H9 (cell line): ENCODE results near the gene PAPLN. TPM values are rescaled to one million over a fixed set of nuclear protein-coding genes. Genes with fewer than 3 reads are reported as not detected.

ENCODE experiments used
- DNase-seq: peaks from one replicate; pipeline ENCODE4 v3.0.0-alpha.2; 2017
- H2AFZ ChIP-seq: one replicate; pipeline ENCODE4 v1.6.1; 2013; ENCODE audit warnings: mild to moderate bottlenecking, low read length, control low read depth, moderate library complexity
- H2AK5ac ChIP-seq: 2 replicates; pipeline ENCODE4 v1.6.1; 2013; ENCODE audit warnings: low read length, control low read depth, mixed read lengths; ENCODE audit not compliant: insufficient read length
- H2BK120ac ChIP-seq: one replicate; pipeline ENCODE4 v1.6.1; 2013; ENCODE audit warnings: low read depth, mild to moderate bottlenecking, low read length, control low read depth, inconsistent platforms; ENCODE audit not compliant: poor library complexity, severe bottlenecking
- H2BK12ac ChIP-seq: 2 replicates; pipeline ENCODE4 v1.6.1; 2013; ENCODE audit warnings: low read length, control low read depth, mixed read lengths, low read depth; ENCODE audit not compliant: insufficient read length
- H2BK15ac ChIP-seq: 2 replicates; pipeline ENCODE4 v1.6.1; 2013; ENCODE audit warnings: low read depth, low read length, control low read depth
- H2BK20ac ChIP-seq: one replicate; pipeline ENCODE4 v1.6.1; 2013; ENCODE audit warnings: low read depth, mild to moderate bottlenecking, low read length, control low read depth, inconsistent platforms; ENCODE audit not compliant: poor library complexity, severe bottlenecking
- H2BK5ac ChIP-seq: 2 replicates; pipeline ENCODE4 v1.6.1; 2013; ENCODE audit warnings: low read length, control low read depth, mixed read lengths; ENCODE audit not compliant: insufficient read length
- H3K14ac ChIP-seq: 2 replicates; pipeline ENCODE4 v1.6.1; 2013; ENCODE audit warnings: low read length, control low read depth; ENCODE audit not compliant: insufficient read depth
- H3K18ac ChIP-seq: 2 replicates; pipeline ENCODE4 v1.6.1; 2013; ENCODE audit warnings: low read depth, mild to moderate bottlenecking, mixed read lengths, low read length, control low read depth; ENCODE audit not compliant: insufficient read length
- H3K23ac ChIP-seq: 2 replicates; pipeline ENCODE4 v1.6.1; 2013; ENCODE audit warnings: low read length, control low read depth, mixed read lengths, low read depth; ENCODE audit not compliant: insufficient read length
- H3K23me2 ChIP-seq: 2 replicates; pipeline ENCODE4 v1.6.1; 2013; ENCODE audit warnings: low read depth, mild to moderate bottlenecking, mixed read lengths, low read length, control low read depth; ENCODE audit not compliant: insufficient read length, poor library complexity, severe bottlenecking
- H3K27ac ChIP-seq: 2 replicates; pipeline ENCODE4 v1.5.1; 2013; ENCODE audit warnings: low read length, control low read depth, mixed read lengths, low read depth; ENCODE audit not compliant: insufficient read length
- H3K27me3 ChIP-seq: 2 replicates; pipeline ENCODE4 v1.6.1; 2013; ENCODE audit warnings: low read length, control low read depth, inconsistent platforms; ENCODE audit not compliant: insufficient read depth
- H3K4ac ChIP-seq: 2 replicates; pipeline ENCODE4 v1.6.1; 2013; ENCODE audit warnings: low read depth, mild to moderate bottlenecking, control low read depth, inconsistent platforms, low read length, moderate library complexity
- H3K4me1 ChIP-seq: 2 replicates; pipeline ENCODE4 v1.6.1; 2013; ENCODE audit warnings: low read length, control low read depth, inconsistent platforms; ENCODE audit not compliant: insufficient read depth
- H3K4me2 ChIP-seq: 2 replicates; pipeline ENCODE4 v1.6.1; 2013; ENCODE audit warnings: low read length, control low read depth, mixed read lengths; ENCODE audit not compliant: insufficient read length, insufficient read depth
- H3K56ac ChIP-seq: 2 replicates; pipeline ENCODE4 v1.6.1; 2013; ENCODE audit warnings: low read depth, mild to moderate bottlenecking, mixed read lengths, low read length, control low read depth; ENCODE audit not compliant: insufficient read length
- H3K79me1 ChIP-seq: 2 replicates; pipeline ENCODE4 v1.6.1; 2013; ENCODE audit warnings: low read depth, mild to moderate bottlenecking, moderate library complexity, low read length, control low read depth, inconsistent platforms; ENCODE audit not compliant: insufficient read depth, poor library complexity, severe bottlenecking
- H3K79me2 ChIP-seq: 2 replicates; pipeline ENCODE4 v1.6.1; 2013; ENCODE audit warnings: low read length, control low read depth, inconsistent platforms; ENCODE audit not compliant: insufficient read depth
- H3K9ac ChIP-seq: 2 replicates; pipeline ENCODE4 v1.6.1; 2013; ENCODE audit warnings: low read length, control low read depth, mixed read lengths; ENCODE audit not compliant: insufficient read length; ENCODE audit errors: extremely low read depth
- H3K9me3 ChIP-seq: one replicate; pipeline ENCODE4 v1.6.1; 2013; ENCODE audit warnings: low read depth, low read length, inconsistent platforms; ENCODE audit not compliant: control insufficient read depth
- H3T11ph ChIP-seq: one replicate; pipeline ENCODE4 v1.6.1; 2013; ENCODE audit warnings: mild to moderate bottlenecking, low read length, control low read depth, inconsistent platforms
- H4K20me1 ChIP-seq: one replicate; pipeline ENCODE4 v1.6.1; 2013; ENCODE audit not compliant: control insufficient read depth, insufficient read length, insufficient read depth
- H4K5ac ChIP-seq: 2 replicates; pipeline ENCODE4 v1.6.1; 2013; ENCODE audit warnings: low read depth, mild to moderate bottlenecking, mixed read lengths, low read length, control low read depth; ENCODE audit not compliant: insufficient read length
- H4K8ac ChIP-seq: replicated peaks from 2 replicates; pipeline ENCODE4 v1.6.1; 2013; ENCODE audit warnings: low read length, control low read depth, mixed read lengths, low read depth; ENCODE audit not compliant: insufficient read length
- H4K91ac ChIP-seq: 2 replicates; pipeline ENCODE4 v1.6.1; 2013; ENCODE audit warnings: low read depth, mild to moderate bottlenecking, moderate library complexity, mixed read lengths, low read length, control low read depth; ENCODE audit not compliant: insufficient read length
- H3K27ac Mint-ChIP-seq, 3 experiments: 2 replicates in 2 of 3; 3 replicates in 1 of 3; pipeline ENCODE4 v1.8.0; 2020 to 2021; ENCODE audit warnings: mixed read lengths in 3 of 3, mild to moderate bottlenecking in 1 of 3, moderate library complexity in 1 of 3
- H3K27me3 Mint-ChIP-seq: 2 replicates; pipeline ENCODE4 v1.8.0; 2021; ENCODE audit warnings: low read depth, mild to moderate bottlenecking, moderate library complexity, mixed read lengths
- H3K36me3 Mint-ChIP-seq, 3 experiments: 2 replicates in 2 of 3; 3 replicates in 1 of 3; pipeline ENCODE4 v1.8.0; 2020 to 2021; ENCODE audit warnings: low read depth in 3 of 3, mixed read lengths in 3 of 3; ENCODE audit not compliant: insufficient read depth in 1 of 3
- H3K4me1 Mint-ChIP-seq, 2 experiments: 2 replicates each; pipeline ENCODE4 v1.8.0; 2020; ENCODE audit warnings: mixed read lengths in 2 of 2
- H3K4me3 Mint-ChIP-seq, 2 experiments: 2 replicates in 1 of 2; 3 replicates in 1 of 2; pipeline ENCODE4 v1.8.0; 2020 to 2021; ENCODE audit warnings: mild to moderate bottlenecking in 2 of 2, mixed read lengths in 2 of 2, moderate library complexity in 1 of 2
- H3K9me3 Mint-ChIP-seq, 2 experiments: 2 replicates in 1 of 2; 3 replicates in 1 of 2; pipeline ENCODE4 v1.8.0; 2020; ENCODE audit warnings: mild to moderate bottlenecking in 2 of 2, mixed read lengths in 2 of 2, moderate library complexity in 1 of 2
- CTCF ChIP-seq: fragments of 200-600 bp; sonication (generic); conservative IDR thresholded peaks from 3 replicates; pipeline ENCODE4 v1.8.0; 2021; ENCODE audit warnings: antibody characterized with exemption, mild to moderate bottlenecking
- WGBS: extraction: QIAGEN DNeasy Blood & Tissue Kit; methylation state at CpG from one replicate; pipeline ENCODE4 v1.1.7; 2013; ENCODE audit warnings: missing lambda C conversion rate, low lambda C conversion rate, mixed read lengths; ENCODE audit not compliant: insufficient read length; ENCODE audit errors: extremely low coverage; 5-methylcytosine and 5-hydroxymethylcytosine counted together
- total RNA-seq: library from RNA; stranded (reverse); gene quantifications from 2 replicates; pipeline ENCODE4 v1.2.1, GENCODE V29; 2021

The PAPLN gene
- total RNA-seq, 1 experiment from 2014 or later = 8.5 TPM

- no peak overlapping the region for H3K23ac ChIP-seq
- Mint-ChIP-seq H3K4me3 (no peak overlapping the region; a peak in 1 of 5 replicates), H3K36me3 (peaks cover 3 to 5% (median 4%) of the 10 kb centered on the region in 3 experiments; a peak in 4 of 7 replicates), H3K27ac (no peak overlapping the region), H3K27me3 (peaks cover 8% of the 10 kb centered on the region), H3K4me1 (peaks cover 2 to 7% of the 10 kb centered on the region in 2 experiments; a peak in 1 of 4 replicates), H3K9me3 (peaks cover 0 to 2% of the 10 kb centered on the region in 2 experiments; a peak in 1 of 5 replicates)
- no peak overlapping the region for H3K56ac ChIP-seq
- H3K4me1 ChIP-seq = no peaks in the 10 kb centered on the region
- H2BK15ac ChIP-seq = no peak overlapping the region
- no peak overlapping the region for H2AK5ac ChIP-seq
- no peak overlapping the region for H2BK5ac ChIP-seq
- H3K23me2 ChIP-seq = no peaks in the 10 kb centered on the region
- no peak overlapping the region for H3K18ac ChIP-seq
- no peak overlapping the region for H3K4me2 ChIP-seq
- no peaks in the 10 kb centered on the region for H3K79me2 ChIP-seq
- H4K5ac ChIP-seq = no peak overlapping the region
- H3T11ph ChIP-seq = no peak overlapping the region
- no peak overlapping the region for H2BK120ac ChIP-seq
- H3K9me3 ChIP-seq = no peaks in the 10 kb centered on the region
- whole genome bisulfite sequencing = no CpG with 5 or more reads among the region's 7 CpGs
- TF ChIP-seq CTCF = no peak
- H3K27me3 ChIP-seq = no peaks in the 10 kb centered on the region
- no peak overlapping the region for H3K9ac ChIP-seq
- H2AFZ ChIP-seq = no peak overlapping the region
- H2BK20ac ChIP-seq = no peak overlapping the region
- no peaks in the 10 kb centered on the region for H4K20me1 ChIP-seq
- no peaks in the 10 kb centered on the region for H3K79me1 ChIP-seq
- H2BK12ac ChIP-seq = no peak overlapping the region
- H3K14ac ChIP-seq = no peak overlapping the region
- H4K91ac ChIP-seq = no peak overlapping the region
- DNase-seq = no peak
- no peak overlapping the region for H3K4ac ChIP-seq
- H4K8ac ChIP-seq = no peak overlapping the region
- no peak overlapping the region for H3K27ac ChIP-seq
Observed at GRCh38 chr14:73263606-73264005, 26.3 kb downstream of the PAPLN start.
